Umbilical cord (tissue), 2 donors: ENCODE results near the gene SYT2. TPM values are rescaled to one million over a fixed set of nuclear protein-coding genes. Genes with fewer than 3 reads are reported as not detected.
"Not testable (repeated sequence)": the region's sequence is repeated elsewhere in the genome, so short reads cannot be mapped to it uniquely, and the experiment has no call there.

Experiments used
- DNase-seq: peaks from one replicate; pipeline ENCODE4 v3.0.0-alpha.2; 2015; ENCODE audit warnings: low spot score
- total RNA-seq: library from RNA; depleted of rRNA; stranded (reverse); fragments of >200 nt; gene quantifications from one replicate; pipeline ENCODE4 v1.2.3, GENCODE V29; 2014; ENCODE audit warnings: low replicate concordance; ENCODE audit not compliant: insufficient read depth

SYT2 gene
- total RNA-seq, 1 donor from 2014 or later, result 1.7 TPM

- DNase-seq, result peak; percentile 37
Measured at GRCh38 chr1:202643397-202644218, 66.6 kb downstream of the SYT2 start.

- DNase-seq, result no peak
Measured at GRCh38 chr1:202642619-202643291, 67.5 kb downstream of the SYT2 start.

GRCh38 chr1:202642212-202642611 lies 68.0 kb downstream of the SYT2 start:
- DNase-seq, result no peak

- DNase-seq, result no peak
Measured at GRCh38 chr1:202639500-202639899, 70.8 kb downstream of the SYT2 start.

GRCh38 chr1:202638701-202639305 lies 71.5 kb downstream of the SYT2 start:
- not testable (repeated sequence) for DNase-seq

GRCh38 chr1:202638019-202638700 lies 72.1 kb downstream of the SYT2 start:
- DNase-seq, result no peak

- DNase-seq, result not testable (repeated sequence)
Measured at GRCh38 chr1:202637321-202638018, 72.8 kb downstream of the SYT2 start.

GRCh38 chr1:202636171-202636570 lies 74.1 kb downstream of the SYT2 start:
- not testable (repeated sequence) for DNase-seq

- DNase-seq, result no peak
Measured at GRCh38 chr1:202632241-202632640, 78.0 kb downstream of the SYT2 start.

GRCh38 chr1:202631076-202631923 lies 79.0 kb downstream of the SYT2 start:
- no peak for DNase-seq

GRCh38 chr1:202630541-202630940 lies 79.7 kb downstream of the SYT2 start:
- no peak for DNase-seq

- DNase-seq, result not testable (repeated sequence)
Measured at GRCh38 chr1:202630096-202630495, 80.2 kb downstream of the SYT2 start.

- DNase-seq, result not testable (repeated sequence)
Measured at GRCh38 chr1:202629257-202629811, 80.9 kb downstream of the SYT2 start.

GRCh38 chr1:202628646-202629215 lies 81.5 kb downstream of the SYT2 start:
- DNase-seq, result no peak

- no peak for DNase-seq
Measured at GRCh38 chr1:202627841-202628565, 82.3 kb downstream of the SYT2 start.

- not testable (repeated sequence) for DNase-seq
Measured at GRCh38 chr1:202627036-202627435, 83.2 kb downstream of the SYT2 start.

GRCh38 chr1:202625416-202626360 lies 84.6 kb downstream of the SYT2 start:
- peak; percentile 70 for DNase-seq

GRCh38 chr1:202624781-202625108 lies 85.5 kb downstream of the SYT2 start:
- no peak for DNase-seq
